Naive thymus-derived CD4-positive, alpha-beta T cell (primary cell): Measurements from ENCODE around the gene CHD2. TPM values are rescaled to one million over a fixed set of nuclear protein-coding genes. Genes with fewer than 3 reads are reported as not detected.
A peak's percentile ranks its signal among the peaks of the same experiment; 100 is the strongest.

Experiments used
- ATAC-seq: fragments of 150-1000 bp; cut with Tn5 transposase; 2 replicates; pipeline ENCODE4 v1.10.0; 2021; ENCODE audit warnings: mild to moderate bottlenecking, moderate library complexity
- CTCF ChIA-PET: fragments of 350-600 bp; sonication (Branson Sonifier 250); formaldehyde crosslinking; loops from one replicate; lab custom pipeline; 2021; ENCODE audit warnings: antibody characterized with exemption; lab: Charles Lee
- POLR2A ChIA-PET: fragments of 350-600 bp; sonication (Branson Sonifier 250); formaldehyde crosslinking; loops from one replicate; lab custom pipeline; 2021; ENCODE audit warnings: antibody characterized with exemption, inconsistent platforms; lab: Charles Lee
- DNase-seq, 9 donors: peaks; one replicate each; pipeline versions ENCODE4 v3.0.0 to v3.0.0-alpha.2; 2020 to 2022; ENCODE audit warnings: mixed read lengths in 1 of 9
- H3K27ac ChIP-seq: one replicate; pipeline ENCODE4 v1.7.0; 2013; ENCODE audit warnings: mild to moderate bottlenecking, low read depth, low read length, moderate library complexity
- H3K27me3 ChIP-seq, 2 donors: one replicate each; pipeline ENCODE4 v1.7.0; 2013; ENCODE audit warnings: low read length in 2 of 2, mild to moderate bottlenecking in 2 of 2, moderate library complexity in 2 of 2; ENCODE audit not compliant: control insufficient read depth in 2 of 2, insufficient read depth in 2 of 2
- H3K36me3 ChIP-seq, 3 experiments: 1 replicate in 2 of 3; 2 replicates in 1 of 3; pipeline ENCODE4 v1.7.0; 2013; ENCODE audit warnings: low read length in 3 of 3, mild to moderate bottlenecking in 3 of 3, moderate library complexity in 1 of 3; ENCODE audit not compliant: insufficient read depth in 3 of 3, control insufficient read depth in 2 of 3
- H3K4me1 ChIP-seq, 2 donors: one replicate each; pipeline ENCODE4 v1.7.0; 2013; ENCODE audit warnings: low read length in 2 of 2, mild to moderate bottlenecking in 2 of 2, moderate library complexity in 1 of 2; ENCODE audit not compliant: control insufficient read depth in 2 of 2, insufficient read depth in 2 of 2
- H3K4me3 ChIP-seq: 2 replicates; pipeline ENCODE4 v1.7.0; 2013; ENCODE audit warnings: mild to moderate bottlenecking, low read length
- H3K9me3 ChIP-seq, 3 experiments: 1 replicate in 2 of 3; 2 replicates in 1 of 3; pipeline ENCODE4 v1.7.0; 2013; ENCODE audit warnings: low read length in 3 of 3; ENCODE audit not compliant: control insufficient read depth in 2 of 3
- H3K27ac Mint-ChIP-seq, 9 donors: one replicate each; pipeline ENCODE4 v1.8.0; 2020 to 2022; ENCODE audit warnings: mixed read lengths in 9 of 9, mild to moderate bottlenecking in 8 of 9, moderate library complexity in 5 of 9, inconsistent platforms in 2 of 9
- H3K27me3 Mint-ChIP-seq, 5 donors: one replicate each; pipeline ENCODE4 v1.8.0; 2021 to 2022; ENCODE audit warnings: mixed read lengths in 5 of 5, mild to moderate bottlenecking in 1 of 5
- H3K36me3 Mint-ChIP-seq, 5 donors: one replicate each; pipeline ENCODE4 v1.8.0; 2020 to 2022; ENCODE audit warnings: mixed read lengths in 5 of 5, mild to moderate bottlenecking in 3 of 5, inconsistent platforms in 1 of 5
- H3K4me1 Mint-ChIP-seq, 7 donors: one replicate each; pipeline ENCODE4 v1.8.0; 2020 to 2022; ENCODE audit warnings: mixed read lengths in 7 of 7, mild to moderate bottlenecking in 3 of 7, inconsistent platforms in 1 of 7
- H3K4me3 Mint-ChIP-seq, 10 donors: one replicate each; pipeline ENCODE4 v1.8.0; 2020 to 2022; ENCODE audit warnings: mild to moderate bottlenecking in 10 of 10, mixed read lengths in 10 of 10, moderate library complexity in 6 of 10, inconsistent platforms in 2 of 10
- H3K9me3 Mint-ChIP-seq, 11 donors: one replicate each; pipeline ENCODE4 v1.8.0; 2020 to 2022; ENCODE audit warnings: mixed read lengths in 11 of 11, mild to moderate bottlenecking in 4 of 11, inconsistent platforms in 1 of 11, moderate library complexity in 1 of 11
- intact Hi-C, 2 donors: fragments of 100-400 bp; cut with micrococcal nuclease; formaldehyde crosslinking; loops; one replicate each; pipeline ENCODE4 v1.15.1; 2023
- polyA plus RNA-seq, 2 donors: library from polyadenylated mRNA; unstranded; fragments of 300-500 nt; fragmentation: Illumina TruSeq; gene quantifications; one replicate each; pipeline ENCODE4 v1.2.3, GENCODE V29; 2021
- total RNA-seq, 6 experiments: library from RNA in 5 of 6; stranded (reverse) in 5 of 6; gene quantifications; 1 replicate in 5 of 6; 2 replicates in 1 of 6; pipeline ENCODE4 v1.2.3 and lab custom pipeline; 2021 to 2026

The CHD2 gene
- total and polyA plus RNA-seq, 7 experiments from 2014 or later: 70.0 to 492 (median 371) TPM

GRCh38 chr15:93019971-93020370 lies 119.8 kb downstream of the CHD2 start:
- DNase-seq (no peak), ATAC-seq (no peak)
- H3K9me3 Mint-ChIP-seq: peaks cover 0 to 4% (median 0%) of the 10 kb centered on the region in 11 donors
- H3K4me1 ChIP-seq: peaks cover 0 to 5% of the 10 kb centered on the region in 2 donors
- H3K4me1 Mint-ChIP-seq: peaks cover 21 to 84% (median 76%) of the 10 kb centered on the region in 7 donors
- peaks cover 53 to 99% (median 63%) of the 10 kb centered on the region in 3 experiments for H3K36me3 ChIP-seq
- peak overlapping the region in 8 of 9 donors; percentile 20 to 93 (median 69) for H3K27ac Mint-ChIP-seq
- no peaks in the 10 kb centered on the region for H3K27me3 Mint-ChIP-seq
- ChIA-PET CTCF (no interaction called here), POLR2A (interaction anchor here (0.5 to 1.0 kb wide), 2 partner anchors 94 to 223 kb away, joined by 3 read pairs; no protein-coding TSS in a partner anchor)
- peaks cover 54 to 85% (median 74%) of the 10 kb centered on the region in 5 donors for H3K36me3 Mint-ChIP-seq
- H3K9me3 ChIP-seq: no peaks in the 10 kb centered on the region
- intact Hi-C loops: loop anchor here (5.0 kb wide), 3 partner anchors 38 to 223 kb away; no protein-coding TSS in a partner anchor
- H3K4me3 ChIP-seq: no peak overlapping the region
- no peaks in the 10 kb centered on the region for H3K27me3 ChIP-seq
- no peak overlapping the region for H3K27ac ChIP-seq
- H3K4me3 Mint-ChIP-seq: peak overlapping the region in 3 of 10 donors; percentile 22 to 41 (median 27)

- intact Hi-C loops: loop anchor here (5.0 kb wide), 1 partner anchor 224 kb away; no protein-coding TSS in a partner anchor
- Histone ChIP-seq H3K4me1 (peaks cover 0 to 10% of the 10 kb centered on the region in 2 donors), H3K4me3 (no peak overlapping the region), H3K27ac (peak overlapping the region; percentile 6), H3K27me3 (no peaks in the 10 kb centered on the region), H3K36me3 (peaks cover 41 to 97% (median 52%) of the 10 kb centered on the region in 3 experiments), H3K9me3 (no peaks in the 10 kb centered on the region)
- peaks cover 29 to 88% (median 80%) of the 10 kb centered on the region in 7 donors for H3K4me1 Mint-ChIP-seq
- DNase-seq: no peak
- no peak for ATAC-seq
- H3K27me3 Mint-ChIP-seq: no peaks in the 10 kb centered on the region
- peaks cover 0 to 2% (median 0%) of the 10 kb centered on the region in 11 donors for H3K9me3 Mint-ChIP-seq
- peak overlapping the region in 4 of 10 donors; percentile 21 to 65 (median 52) for H3K4me3 Mint-ChIP-seq
- peaks cover 44 to 79% (median 71%) of the 10 kb centered on the region in 5 donors for H3K36me3 Mint-ChIP-seq
- ChIA-PET POLR2A (interaction anchor here (1.0 kb wide), 1 partner anchor 95 kb away, joined by 3 read pairs; no protein-coding TSS in a partner anchor), CTCF (no interaction called here)
- H3K27ac Mint-ChIP-seq: peak overlapping the region; percentile 24 to 93 (median 75)
These were observed 121.0 kb downstream of the CHD2 start for GRCh38 chr15:93020976-93021772.

- Histone ChIP-seq H3K9me3 (no peaks in the 10 kb centered on the region), H3K27me3 (no peaks in the 10 kb centered on the region), H3K36me3 (peaks cover 32 to 74% (median 38%) of the 10 kb centered on the region in 3 experiments), H3K27ac (no peak overlapping the region), H3K4me1 (peaks cover 2 to 10% of the 10 kb centered on the region in 2 donors), H3K4me3 (no peak overlapping the region)
- CTCF ChIA-PET: no interaction called here
- intact Hi-C loops: loop anchor here (5.0 kb wide), 1 partner anchor 227 kb away; no protein-coding TSS in a partner anchor
- ATAC-seq (no peak), DNase-seq (no peak)
- POLR2A ChIA-PET: interaction anchor here (0.6 kb wide), 1 partner anchor 45 kb away, joined by 3 read pairs; no protein-coding TSS in a partner anchor
- peaks cover 0 to 2% (median 0%) of the 10 kb centered on the region in 11 donors for H3K9me3 Mint-ChIP-seq
- H3K36me3 Mint-ChIP-seq: peaks cover 32 to 62% (median 53%) of the 10 kb centered on the region in 5 donors
- peak overlapping the region in 1 of 10 donors; percentile 33 for H3K4me3 Mint-ChIP-seq
- H3K27me3 Mint-ChIP-seq: no peaks in the 10 kb centered on the region
- peaks cover 35 to 72% (median 63%) of the 10 kb centered on the region in 7 donors for H3K4me1 Mint-ChIP-seq
- peak overlapping the region in 7 of 9 donors; percentile 25 to 83 (median 78) for H3K27ac Mint-ChIP-seq
These were observed 124.2 kb downstream of the CHD2 start for GRCh38 chr15:93024293-93024692.

- intact Hi-C loops: loop anchor here (5.0 kb wide), 1 partner anchor 228 kb away; no protein-coding TSS in a partner anchor
- Histone ChIP-seq H3K27ac (peak overlapping the region; percentile 45), H3K4me1 (peaks cover 3 to 10% of the 10 kb centered on the region in 2 donors), H3K9me3 (no peaks in the 10 kb centered on the region), H3K4me3 (no peak overlapping the region), H3K36me3 (peaks cover 26 to 68% (median 32%) of the 10 kb centered on the region in 3 experiments), H3K27me3 (no peaks in the 10 kb centered on the region)
- peak overlapping the region; percentile 30 to 87 (median 79) for H3K27ac Mint-ChIP-seq
- peak overlapping the region in 6 of 10 donors; percentile 4 to 52 (median 24) for H3K4me3 Mint-ChIP-seq
- CTCF ChIA-PET: no interaction called here
- ATAC-seq (no peak), DNase-seq (no peak)
- POLR2A ChIA-PET: interaction anchor here (0.6 kb wide), 1 partner anchor 45 kb away, joined by 3 read pairs; no protein-coding TSS in a partner anchor
- H3K4me1 Mint-ChIP-seq: peaks cover 41 to 73% (median 62%) of the 10 kb centered on the region in 7 donors
- H3K27me3 Mint-ChIP-seq: no peaks in the 10 kb centered on the region
- peaks cover 29 to 58% (median 48%) of the 10 kb centered on the region in 5 donors for H3K36me3 Mint-ChIP-seq
- H3K9me3 Mint-ChIP-seq: peaks cover 0 to 2% (median 0%) of the 10 kb centered on the region in 11 donors
These were observed 124.8 kb downstream of the CHD2 start for GRCh38 chr15:93024716-93025624.

- H3K4me3 ChIP-seq: no peak overlapping the region
- DNase-seq (no peak), ATAC-seq (peak; percentile 26)
- Mint-ChIP-seq H3K4me3 (peak overlapping the region in 4 of 10 donors; percentile 4 to 23 (median 14)), H3K4me1 (peaks cover 46 to 73% (median 61%) of the 10 kb centered on the region in 7 donors), H3K36me3 (peaks cover 23 to 53% (median 41%) of the 10 kb centered on the region in 5 donors), H3K27ac (peak overlapping the region in 8 of 9 donors; percentile 59 to 87 (median 80)), H3K9me3 (peaks cover 0 to 2% (median 0%) of the 10 kb centered on the region in 11 donors), H3K27me3 (no peaks in the 10 kb centered on the region)
- CTCF ChIA-PET: no interaction called here
- intact Hi-C loops: no loop called here
- H3K36me3 ChIP-seq: peaks cover 19 to 61% (median 26%) of the 10 kb centered on the region in 3 experiments
- POLR2A ChIA-PET: no interaction called here
- no peaks in the 10 kb centered on the region for H3K9me3 ChIP-seq
- H3K27ac ChIP-seq: peak overlapping the region; percentile 45
- no peaks in the 10 kb centered on the region for H3K27me3 ChIP-seq
- peaks cover 7 to 10% of the 10 kb centered on the region in 2 donors for H3K4me1 ChIP-seq
These were observed 125.5 kb downstream of the CHD2 start for GRCh38 chr15:93025625-93025982.
